Smooth muscle cell (in vitro differentiated cells): ENCODE measurements around the gene NEK11. TPM values are rescaled to one million over a fixed set of nuclear protein-coding genes. Genes with fewer than 3 reads are reported as not detected.

Source experiments
- DNase-seq: peaks from one replicate; lab custom pipeline; 2025; ENCODE audit not compliant: unreplicated experiment; lab: John Stamatoyannopoulos, UW
- H2AFZ ChIP-seq: fragments of 200-600 bp; sonication (generic); 2 replicates; pipeline ENCODE4 v1.6.0; 2016; ENCODE audit warnings: antibody characterized with exemption, low read depth, mild to moderate bottlenecking
- H3F3A ChIP-seq: fragments of 200-600 bp; sonication (generic); 2 replicates; pipeline ENCODE4 v1.6.0; 2017; ENCODE audit warnings: antibody characterized with exemption, low read depth
- H3K27ac ChIP-seq: fragments of 200-600 bp; sonication (generic); 2 replicates; pipeline ENCODE4 v1.5.1; 2016; ENCODE audit warnings: low read depth, mild to moderate bottlenecking
- H3K27me3 ChIP-seq: fragments of 200-600 bp; sonication (generic); 2 replicates; pipeline ENCODE4 v1.6.1; 2016; ENCODE audit warnings: low read depth, mild to moderate bottlenecking
- H3K36me3 ChIP-seq: fragments of 200-600 bp; sonication (generic); 2 replicates; pipeline ENCODE4 v1.5.1; 2016; ENCODE audit warnings: low read depth
- H3K4me1 ChIP-seq: fragments of 200-600 bp; sonication (generic); 2 replicates; pipeline ENCODE4 v1.5.1; 2016; ENCODE audit warnings: low read depth
- H3K4me2 ChIP-seq: fragments of 200-600 bp; sonication (generic); 2 replicates; pipeline ENCODE4 v1.6.0; 2016; ENCODE audit warnings: mild to moderate bottlenecking
- H3K4me3 ChIP-seq: fragments of 200-600 bp; sonication (generic); 2 replicates; pipeline ENCODE4 v1.5.1; 2016; ENCODE audit warnings: mild to moderate bottlenecking
- H3K79me2 ChIP-seq: fragments of 200-600 bp; sonication (generic); 2 replicates; pipeline ENCODE4 v1.6.0; 2016; ENCODE audit warnings: low read depth, mild to moderate bottlenecking
- H3K9ac ChIP-seq: fragments of 200-600 bp; sonication (generic); 2 replicates; pipeline ENCODE4 v1.6.0; 2016; ENCODE audit warnings: low read depth
- H3K9me3 ChIP-seq: fragments of 200-600 bp; sonication (generic); replicated peaks from 2 replicates; pipeline ENCODE4 v1.5.1; 2016; ENCODE audit warnings: low read depth
- H4K20me1 ChIP-seq: fragments of 200-600 bp; sonication (generic); 2 replicates; pipeline ENCODE4 v1.6.0; 2016; ENCODE audit warnings: low read depth
- CTCF ChIP-seq: fragments of 200-600 bp; sonication (generic); IDR thresholded peaks from 2 replicates; pipeline ENCODE4 v1.5.1; 2017; ENCODE audit warnings: borderline replicate concordance, mild to moderate bottlenecking, antibody characterized with exemption; ENCODE audit not compliant: insufficient read depth, poor library complexity, severe bottlenecking
- WGBS: methylation state at CpG from one replicate; pipeline ENCODE4 v1.1.7; 2016; ENCODE audit warnings: low lambda C conversion rate; 5-methylcytosine and 5-hydroxymethylcytosine counted together
- polyA plus RNA-seq: library from polyadenylated mRNA; unstranded; fragments of >200 nt; fragmentation: Nextera tagmentation; extraction: Ambion mirVana; gene quantifications from 2 replicates; pipeline ENCODE4 v1.2.1, GENCODE V29; 2016
- total RNA-seq: library from RNA; depleted of rRNA; stranded (reverse); fragments of >200 nt; gene quantifications from 2 replicates; pipeline ENCODE4 v1.2.3, GENCODE V29; 2014

NEK11 gene
- total and polyA plus RNA-seq, 2 experiments from 2014 or later, result 3.0 to 3.3 TPM

GRCh38 chr3:131238496-131238895 is 211.8 kb downstream of the NEK11 start:
- no peaks in the 10 kb centered on the region for H3K79me2 ChIP-seq
- H3K4me3 ChIP-seq, result no peak overlapping the region
- H3K36me3 ChIP-seq, result no peaks in the 10 kb centered on the region
- H3K9me3 ChIP-seq, result no peaks in the 10 kb centered on the region
- no peaks in the 10 kb centered on the region for H3K4me1 ChIP-seq
- no peaks in the 10 kb centered on the region for H3F3A ChIP-seq
- 97% methylated on average over 2 of the region's 2 CpGs for WGBS
- no peaks in the 10 kb centered on the region for H4K20me1 ChIP-seq
- DNase-seq, result no peak
- TF ChIP-seq CTCF, result no peak
- H3K27ac ChIP-seq, result no peak overlapping the region
- no peak overlapping the region for H3K4me2 ChIP-seq
- no peak overlapping the region for H3K9ac ChIP-seq
- H2AFZ ChIP-seq, result no peak overlapping the region
- H3K27me3 ChIP-seq, result peaks cover 3% of the 10 kb centered on the region

- no peaks in the 10 kb centered on the region for H3K9me3 ChIP-seq
- H4K20me1 ChIP-seq, result no peaks in the 10 kb centered on the region
- H3K4me1 ChIP-seq, result no peaks in the 10 kb centered on the region
- no peak overlapping the region for H3K4me3 ChIP-seq
- no peak overlapping the region for H2AFZ ChIP-seq
- no peak for TF ChIP-seq CTCF
- H3K9ac ChIP-seq, result no peak overlapping the region
- no peaks in the 10 kb centered on the region for H3K36me3 ChIP-seq
- no peak for DNase-seq
- WGBS, result 91% methylated on average over 3 of the region's 3 CpGs
- H3K4me2 ChIP-seq, result no peak overlapping the region
- H3K79me2 ChIP-seq, result no peaks in the 10 kb centered on the region
- no peak overlapping the region for H3K27ac ChIP-seq
- peaks cover 3% of the 10 kb centered on the region for H3K27me3 ChIP-seq
- no peaks in the 10 kb centered on the region for H3F3A ChIP-seq
Observed at GRCh38 chr3:131239267-131239666, 212.6 kb downstream of the NEK11 start.

- no peak overlapping the region for H3K4me2 ChIP-seq
- H3K9me3 ChIP-seq, result no peaks in the 10 kb centered on the region
- H3K4me1 ChIP-seq, result no peaks in the 10 kb centered on the region
- WGBS, result 90% methylated on average over 3 of the region's 3 CpGs
- H3K27me3 ChIP-seq, result peaks cover 3% of the 10 kb centered on the region
- H3K79me2 ChIP-seq, result no peaks in the 10 kb centered on the region
- no peak for DNase-seq
- H2AFZ ChIP-seq, result no peak overlapping the region
- TF ChIP-seq CTCF, result no peak
- H3K4me3 ChIP-seq, result no peak overlapping the region
- no peak overlapping the region for H3K27ac ChIP-seq
- H4K20me1 ChIP-seq, result no peaks in the 10 kb centered on the region
- H3K9ac ChIP-seq, result no peak overlapping the region
- no peaks in the 10 kb centered on the region for H3F3A ChIP-seq
- H3K36me3 ChIP-seq, result no peaks in the 10 kb centered on the region
Observed at GRCh38 chr3:131242201-131242600, 215.5 kb downstream of the NEK11 start.

GRCh38 chr3:131250466-131250865 is 223.8 kb downstream of the NEK11 start:
- Histone ChIP-seq H3K27ac (no peak overlapping the region), H3K36me3 (no peaks in the 10 kb centered on the region), H3K9ac (no peak overlapping the region), H3F3A (no peaks in the 10 kb centered on the region), H3K4me3 (no peak overlapping the region), H3K79me2 (no peaks in the 10 kb centered on the region), H3K9me3 (no peaks in the 10 kb centered on the region), H3K4me2 (no peak overlapping the region), H4K20me1 (no peaks in the 10 kb centered on the region), H2AFZ (no peak overlapping the region), H3K27me3 (no peaks in the 10 kb centered on the region), H3K4me1 (no peaks in the 10 kb centered on the region)
- no peak for DNase-seq
- WGBS, result 97% methylated on average over 2 of the region's 2 CpGs
- TF ChIP-seq CTCF, result no peak
